Stomach (tissue), 4 donors: ENCODE measurements around the gene EPHA6.

ENCODE experiments used
- POLR2A ChIP-seq, 4 donors: fragments of 450-650 bp; IDR thresholded peaks; one replicate each; pipeline ENCODE4 v1.6.1; 2016; ENCODE audit warnings: antibody characterized with exemption in 4 of 4, control low read depth in 2 of 4, mild to moderate bottlenecking in 1 of 4, moderate library complexity in 1 of 4
- TF ChIP-seq, protein P1 (sequence below), 7 experiments: fragments of 450-650 bp in 4 of 7; fragments of 200-600 bp in 3 of 7; sonication (generic) in 3 of 7; IDR thresholded peaks; one replicate each; pipeline ENCODE4 v1.5.1; 2016 to 2019; ENCODE audit warnings: antibody characterized with exemption in 7 of 7, control low read depth in 2 of 7, mild to moderate bottlenecking in 1 of 7

DNA sequence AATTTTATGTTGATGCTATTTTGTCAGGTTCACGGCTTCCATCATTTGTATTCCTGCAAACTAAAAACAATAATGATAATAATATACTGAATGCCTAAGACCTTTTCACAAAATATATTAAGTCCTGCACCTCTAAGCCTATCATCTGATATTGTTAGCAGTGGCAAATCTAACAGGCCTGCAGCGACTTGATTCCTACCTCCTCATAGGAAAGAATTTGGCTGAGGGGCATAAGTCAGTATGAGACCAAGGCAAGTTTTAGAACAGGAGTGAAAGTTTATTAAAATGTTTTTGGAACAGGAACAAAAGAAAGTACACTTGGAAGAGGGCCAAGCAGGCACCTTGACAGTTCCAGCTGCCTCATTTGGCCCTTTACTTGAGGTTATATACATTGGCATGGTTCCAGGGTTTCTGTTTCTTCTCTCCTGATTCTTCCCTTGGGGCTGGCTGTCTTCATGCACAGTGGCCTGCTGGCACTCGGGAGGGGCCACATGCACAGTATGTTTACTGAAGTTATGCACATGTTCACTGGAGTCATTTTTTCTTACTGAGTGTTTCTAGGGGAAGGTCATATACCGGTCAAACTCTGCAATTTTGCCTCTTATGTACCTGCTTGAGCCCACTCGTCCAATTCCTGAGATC is 418.1 kb downstream of the EPHA6 start:
- TF ChIP-seq POLR2A (IDR thresholded peaks at IDR 0.05), result no peak
- TF ChIP-seq, protein P1, sequence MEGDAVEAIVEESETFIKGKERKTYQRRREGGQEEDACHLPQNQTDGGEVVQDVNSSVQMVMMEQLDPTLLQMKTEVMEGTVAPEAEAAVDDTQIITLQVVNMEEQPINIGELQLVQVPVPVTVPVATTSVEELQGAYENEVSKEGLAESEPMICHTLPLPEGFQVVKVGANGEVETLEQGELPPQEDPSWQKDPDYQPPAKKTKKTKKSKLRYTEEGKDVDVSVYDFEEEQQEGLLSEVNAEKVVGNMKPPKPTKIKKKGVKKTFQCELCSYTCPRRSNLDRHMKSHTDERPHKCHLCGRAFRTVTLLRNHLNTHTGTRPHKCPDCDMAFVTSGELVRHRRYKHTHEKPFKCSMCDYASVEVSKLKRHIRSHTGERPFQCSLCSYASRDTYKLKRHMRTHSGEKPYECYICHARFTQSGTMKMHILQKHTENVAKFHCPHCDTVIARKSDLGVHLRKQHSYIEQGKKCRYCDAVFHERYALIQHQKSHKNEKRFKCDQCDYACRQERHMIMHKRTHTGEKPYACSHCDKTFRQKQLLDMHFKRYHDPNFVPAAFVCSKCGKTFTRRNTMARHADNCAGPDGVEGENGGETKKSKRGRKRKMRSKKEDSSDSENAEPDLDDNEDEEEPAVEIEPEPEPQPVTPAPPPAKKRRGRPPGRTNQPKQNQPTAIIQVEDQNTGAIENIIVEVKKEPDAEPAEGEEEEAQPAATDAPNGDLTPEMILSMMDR (IDR thresholded peaks at IDR 0.05), result no peak
